ENCODE data around the gene OR4F15. TPM values are rescaled to one million over a fixed set of nuclear protein-coding genes. Genes with fewer than 3 reads are reported as not detected.

The OR4F15 gene
- total RNA-seq, 2 experiments from 2014 or later, result not detected

DNA sequence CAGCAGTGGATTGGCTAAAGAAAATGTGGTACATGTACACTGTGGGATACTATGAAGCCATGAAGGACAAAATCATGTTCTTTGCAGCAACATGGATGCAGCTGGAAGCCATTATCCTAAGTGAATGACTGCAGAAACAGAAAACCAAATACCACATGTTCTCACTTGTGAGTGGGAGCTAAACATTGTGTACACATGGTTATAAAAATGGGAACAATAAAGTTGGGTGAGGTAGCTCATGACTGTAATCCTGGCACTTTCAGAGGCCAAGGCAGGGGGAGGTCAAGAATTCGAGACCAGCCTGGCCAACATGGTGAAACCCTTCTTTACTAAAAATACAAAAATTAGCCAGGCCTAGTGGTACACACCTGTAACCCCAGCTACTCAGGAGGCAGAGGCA is 12.3 kb upstream of the OR4F15 start:
- Mint-ChIP-seq H3K9me3 (no peaks in the 10 kb centered on the region), H3K27ac (no peak overlapping the region), H3K4me3 (no peak overlapping the region), H3K4me1 (ENCODE audit: low read depth) (no peaks in the 10 kb centered on the region), H3K27me3 (peaks cover 9% of the 10 kb centered on the region), H3K36me3 (ENCODE audit: low read depth) (no peaks in the 10 kb centered on the region)
- POLR2A ChIA-PET, result no interaction called here
- CTCF ChIA-PET, result no interaction called here
- intact Hi-C loops (cut with micrococcal nuclease), result no loop called here
- TF ChIP-seq, protein P1, sequence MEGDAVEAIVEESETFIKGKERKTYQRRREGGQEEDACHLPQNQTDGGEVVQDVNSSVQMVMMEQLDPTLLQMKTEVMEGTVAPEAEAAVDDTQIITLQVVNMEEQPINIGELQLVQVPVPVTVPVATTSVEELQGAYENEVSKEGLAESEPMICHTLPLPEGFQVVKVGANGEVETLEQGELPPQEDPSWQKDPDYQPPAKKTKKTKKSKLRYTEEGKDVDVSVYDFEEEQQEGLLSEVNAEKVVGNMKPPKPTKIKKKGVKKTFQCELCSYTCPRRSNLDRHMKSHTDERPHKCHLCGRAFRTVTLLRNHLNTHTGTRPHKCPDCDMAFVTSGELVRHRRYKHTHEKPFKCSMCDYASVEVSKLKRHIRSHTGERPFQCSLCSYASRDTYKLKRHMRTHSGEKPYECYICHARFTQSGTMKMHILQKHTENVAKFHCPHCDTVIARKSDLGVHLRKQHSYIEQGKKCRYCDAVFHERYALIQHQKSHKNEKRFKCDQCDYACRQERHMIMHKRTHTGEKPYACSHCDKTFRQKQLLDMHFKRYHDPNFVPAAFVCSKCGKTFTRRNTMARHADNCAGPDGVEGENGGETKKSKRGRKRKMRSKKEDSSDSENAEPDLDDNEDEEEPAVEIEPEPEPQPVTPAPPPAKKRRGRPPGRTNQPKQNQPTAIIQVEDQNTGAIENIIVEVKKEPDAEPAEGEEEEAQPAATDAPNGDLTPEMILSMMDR (IDR thresholded peaks at IDR 0.05), result no peak
- ATAC-seq (no peak), DNase-seq (no peak)

DNA sequence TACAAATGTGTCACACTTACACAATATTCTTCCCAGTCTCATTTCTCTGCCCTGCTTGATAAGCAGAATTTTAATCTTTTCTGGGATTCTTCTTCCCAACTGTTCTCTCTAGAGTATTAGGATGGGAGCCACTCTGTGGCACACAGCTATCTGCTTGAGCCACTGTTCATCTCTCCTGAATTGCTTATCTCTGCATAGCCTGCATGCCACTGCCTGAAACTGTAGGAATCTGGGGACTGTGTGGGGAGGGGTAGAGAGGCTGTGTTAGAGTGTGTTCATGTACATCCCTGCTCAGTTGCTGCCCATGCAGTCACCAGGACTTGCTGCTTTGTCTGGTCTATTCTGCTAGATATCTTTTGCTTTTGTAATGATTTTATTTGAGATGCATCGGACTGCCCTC is 11.0 kb upstream of the OR4F15 start:
- Mint-ChIP-seq H3K4me1 (ENCODE audit: low read depth) (no peaks in the 10 kb centered on the region), H3K4me3 (no peak overlapping the region), H3K27me3 (peaks cover 10% of the 10 kb centered on the region), H3K9me3 (no peaks in the 10 kb centered on the region), H3K36me3 (ENCODE audit: low read depth) (no peaks in the 10 kb centered on the region), H3K27ac (no peak overlapping the region)
- POLR2A ChIA-PET, result no interaction called here
- ATAC-seq (no peak), DNase-seq (no peak)
- TF ChIP-seq, protein P1 (IDR thresholded peaks at IDR 0.05), result no peak
- intact Hi-C loops (cut with micrococcal nuclease), result no loop called here
- CTCF ChIA-PET, result no interaction called here

GRCh38 chr15:101803209-101803608 is 8.8 kb upstream of the OR4F15 start, which contains the start of gene OR4F6:
Gene OR4F6, plus strand, starts transcription at chr15:101803509. Its CDS starts 2,211 bp downstream, at chr15:101805720.
- CTCF ChIA-PET, result no interaction called here
- ATAC-seq (no peak), DNase-seq (no peak)
- POLR2A ChIA-PET, result no interaction called here
- H3K4me1 Mint-ChIP-seq (ENCODE audit: low read depth), result no peaks in the 10 kb centered on the region
- H3K27me3 Mint-ChIP-seq, result peaks cover 14% of the 10 kb centered on the region
- no peaks in the 10 kb centered on the region for H3K36me3 Mint-ChIP-seq (ENCODE audit: low read depth)
- H3K9me3 Mint-ChIP-seq, result no peaks in the 10 kb centered on the region
- TF ChIP-seq, protein P1 (IDR thresholded peaks at IDR 0.05), result no peak
- H3K4me3 Mint-ChIP-seq, result no peak within 1 kb of the TSS
- H3K27ac Mint-ChIP-seq, result no peak within 1 kb of the TSS
- intact Hi-C loops (cut with micrococcal nuclease), result no loop called here

- H3K27ac Mint-ChIP-seq, result no peak overlapping the region
- intact Hi-C loops (cut with micrococcal nuclease), result no loop called here
- H3K9me3 Mint-ChIP-seq, result no peaks in the 10 kb centered on the region
- TF ChIP-seq, protein P1 (IDR thresholded peaks at IDR 0.05), result no peak
- H3K36me3 Mint-ChIP-seq (ENCODE audit: low read depth), result no peaks in the 10 kb centered on the region
- no peak for ATAC-seq
- POLR2A ChIA-PET, result no interaction called here
- CTCF ChIA-PET, result no interaction called here
- H3K4me3 Mint-ChIP-seq, result no peak overlapping the region
- peaks cover 15% of the 10 kb centered on the region for H3K27me3 Mint-ChIP-seq
- no peaks in the 10 kb centered on the region for H3K4me1 Mint-ChIP-seq (ENCODE audit: low read depth)
- DNase-seq, result no peak
Measured at GRCh38 chr15:101803676-101804075, 8.3 kb upstream of the OR4F15 start.

GRCh38 chr15:101804375-101804774 is 7.6 kb upstream of the OR4F15 start:
- ATAC-seq, result no peak
- no peak overlapping the region for H3K27ac Mint-ChIP-seq
- H3K4me3 Mint-ChIP-seq, result no peak overlapping the region
- no peaks in the 10 kb centered on the region for H3K36me3 Mint-ChIP-seq (ENCODE audit: low read depth)
- peaks cover 15% of the 10 kb centered on the region for H3K27me3 Mint-ChIP-seq
- ChIA-PET CTCF (no interaction called here), POLR2A (no interaction called here)
- H3K4me1 Mint-ChIP-seq (ENCODE audit: low read depth), result no peaks in the 10 kb centered on the region
- TF ChIP-seq, protein P1 (IDR thresholded peaks at IDR 0.05), result no peak
- intact Hi-C loops (cut with micrococcal nuclease), result no loop called here
- no peaks in the 10 kb centered on the region for H3K9me3 Mint-ChIP-seq
- DNase-seq, result no peak
